HG03558 (cell line): ENCODE measurements around the gene ABCA13.
"Not testable (repeated sequence)": the region's sequence is repeated elsewhere in the genome, so short reads cannot be mapped to it uniquely, and the experiment has no call there.

Source experiments
- ATAC-seq: cut with Tn5 transposase; IDR thresholded peaks from one replicate; pipeline ENCODE4 v1.9.1; 2021; ENCODE audit warnings: moderate number of reproducible peaks; ENCODE audit not compliant: unreplicated experiment; ENCODE audit errors: extremely low read depth

ABCA13 gene, protein sequence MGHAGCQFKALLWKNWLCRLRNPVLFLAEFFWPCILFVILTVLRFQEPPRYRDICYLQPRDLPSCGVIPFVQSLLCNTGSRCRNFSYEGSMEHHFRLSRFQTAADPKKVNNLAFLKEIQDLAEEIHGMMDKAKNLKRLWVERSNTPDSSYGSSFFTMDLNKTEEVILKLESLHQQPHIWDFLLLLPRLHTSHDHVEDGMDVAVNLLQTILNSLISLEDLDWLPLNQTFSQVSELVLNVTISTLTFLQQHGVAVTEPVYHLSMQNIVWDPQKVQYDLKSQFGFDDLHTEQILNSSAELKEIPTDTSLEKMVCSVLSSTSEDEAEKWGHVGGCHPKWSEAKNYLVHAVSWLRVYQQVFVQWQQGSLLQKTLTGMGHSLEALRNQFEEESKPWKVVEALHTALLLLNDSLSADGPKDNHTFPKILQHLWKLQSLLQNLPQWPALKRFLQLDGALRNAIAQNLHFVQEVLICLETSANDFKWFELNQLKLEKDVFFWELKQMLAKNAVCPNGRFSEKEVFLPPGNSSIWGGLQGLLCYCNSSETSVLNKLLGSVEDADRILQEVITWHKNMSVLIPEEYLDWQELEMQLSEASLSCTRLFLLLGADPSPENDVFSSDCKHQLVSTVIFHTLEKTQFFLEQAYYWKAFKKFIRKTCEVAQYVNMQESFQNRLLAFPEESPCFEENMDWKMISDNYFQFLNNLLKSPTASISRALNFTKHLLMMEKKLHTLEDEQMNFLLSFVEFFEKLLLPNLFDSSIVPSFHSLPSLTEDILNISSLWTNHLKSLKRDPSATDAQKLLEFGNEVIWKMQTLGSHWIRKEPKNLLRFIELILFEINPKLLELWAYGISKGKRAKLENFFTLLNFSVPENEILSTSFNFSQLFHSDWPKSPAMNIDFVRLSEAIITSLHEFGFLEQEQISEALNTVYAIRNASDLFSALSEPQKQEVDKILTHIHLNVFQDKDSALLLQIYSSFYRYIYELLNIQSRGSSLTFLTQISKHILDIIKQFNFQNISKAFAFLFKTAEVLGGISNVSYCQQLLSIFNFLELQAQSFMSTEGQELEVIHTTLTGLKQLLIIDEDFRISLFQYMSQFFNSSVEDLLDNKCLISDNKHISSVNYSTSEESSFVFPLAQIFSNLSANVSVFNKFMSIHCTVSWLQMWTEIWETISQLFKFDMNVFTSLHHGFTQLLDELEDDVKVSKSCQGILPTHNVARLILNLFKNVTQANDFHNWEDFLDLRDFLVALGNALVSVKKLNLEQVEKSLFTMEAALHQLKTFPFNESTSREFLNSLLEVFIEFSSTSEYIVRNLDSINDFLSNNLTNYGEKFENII (N-terminal part only)

DNA sequence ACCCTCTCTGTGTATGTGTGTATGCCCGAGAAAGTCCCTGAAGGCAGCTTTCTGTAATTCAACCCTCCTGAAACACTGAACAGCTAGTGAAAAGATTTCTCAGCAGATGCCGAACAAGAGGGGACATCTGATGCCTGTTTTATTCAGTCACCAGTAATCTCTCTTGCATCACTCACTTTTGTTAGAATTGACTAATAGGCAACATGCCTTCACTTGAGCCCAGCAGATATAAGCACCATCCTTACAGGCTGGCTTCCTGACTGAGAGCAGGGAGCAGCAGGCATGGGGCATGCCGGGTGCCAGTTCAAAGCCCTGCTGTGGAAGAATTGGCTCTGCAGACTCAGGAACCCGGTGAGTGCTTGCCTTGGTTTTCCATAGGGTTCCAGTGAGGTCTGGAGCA is at the start of gene ABCA13:
TSS of gene ABCA13 (plus strand) at position 257 of the 400 bp plus-strand sequence. CDS start at position 283, 26 bp downstream.
- ATAC-seq: no peak

DNA sequence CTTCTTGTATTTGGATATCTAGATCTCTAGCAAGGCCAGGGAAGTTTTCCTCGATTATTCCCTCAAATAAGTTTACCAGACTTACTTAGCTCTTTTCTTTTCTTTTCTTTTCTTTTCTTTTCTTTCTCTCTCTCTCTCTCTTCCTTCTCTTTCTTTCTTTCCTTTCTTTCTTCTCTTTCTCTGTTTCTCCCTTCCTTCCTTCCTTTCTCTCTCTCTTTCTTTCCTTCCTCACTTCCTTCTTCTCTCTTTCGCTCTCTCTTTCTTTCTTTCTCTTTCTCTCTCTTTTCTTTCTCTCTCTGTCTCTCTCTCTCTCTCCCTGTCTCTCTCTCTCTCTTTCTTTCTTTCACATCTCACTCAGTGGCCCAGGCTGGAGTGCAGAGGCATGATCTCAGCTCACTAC is 45.2 kb upstream of the ABCA13 start:
- no peak for ATAC-seq

DNA sequence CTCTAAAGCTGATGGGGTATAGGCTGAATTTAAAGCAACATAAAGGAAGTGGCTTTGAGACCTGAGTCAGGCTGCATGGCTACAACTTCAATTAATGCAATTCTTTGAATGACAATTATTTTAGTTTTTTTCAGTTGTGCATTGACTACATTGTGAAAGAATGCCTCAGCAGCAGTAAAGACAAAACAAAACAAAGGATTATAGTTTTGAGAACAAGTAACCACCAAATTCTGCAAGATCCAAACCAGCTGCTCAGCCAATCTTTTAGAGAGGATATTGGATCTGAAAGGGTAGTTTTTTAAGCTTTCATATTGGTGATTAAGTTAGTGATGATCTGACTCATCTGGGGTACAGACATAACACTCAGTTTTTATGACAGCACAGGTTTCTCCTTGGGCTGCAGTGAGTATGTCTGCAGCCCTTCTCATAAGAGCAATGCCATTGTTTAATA is 40.6 kb upstream of the ABCA13 start:
- ATAC-seq: peak; percentile 67

DNA sequence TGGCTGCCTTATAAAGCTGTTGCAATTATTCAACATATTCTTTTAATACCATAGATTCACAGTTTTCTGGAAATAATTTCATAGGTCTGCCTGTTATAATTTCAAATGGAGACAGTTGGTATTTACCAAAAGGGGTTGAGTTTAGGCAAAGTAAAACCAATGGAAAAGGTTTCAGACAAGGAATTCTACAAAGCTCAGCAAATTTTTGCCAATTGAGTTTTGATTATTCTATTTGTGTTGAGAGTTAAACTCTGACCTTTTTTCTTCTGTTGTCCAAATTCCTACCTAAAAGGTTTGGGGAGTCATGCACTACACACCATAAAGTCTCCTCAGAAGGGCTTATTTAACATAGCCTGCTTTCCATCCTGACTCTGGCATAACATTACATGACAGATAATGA is 38.5 kb upstream of the ABCA13 start:
- ATAC-seq: no peak

DNA sequence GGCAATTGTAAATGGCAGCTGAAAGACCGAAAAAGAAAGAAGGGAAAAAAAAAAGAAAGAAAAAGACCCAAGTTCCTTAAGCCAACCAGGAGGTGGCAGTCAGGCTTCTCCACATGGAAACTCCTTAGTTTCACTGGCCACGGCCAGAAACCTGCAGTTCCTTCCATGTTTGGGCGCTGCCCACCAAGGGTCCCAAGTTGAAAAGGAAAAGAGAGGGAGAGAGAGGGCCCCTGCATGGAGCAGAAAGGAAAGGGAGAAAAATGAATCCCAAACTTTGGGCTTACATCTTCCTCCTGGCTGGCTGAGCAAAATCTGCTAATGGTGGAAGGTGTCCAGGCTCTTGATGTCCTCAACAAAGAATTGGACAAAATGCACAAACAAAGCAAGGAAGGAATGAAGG is 31.8 kb upstream of the ABCA13 start:
- no peak for ATAC-seq

DNA sequence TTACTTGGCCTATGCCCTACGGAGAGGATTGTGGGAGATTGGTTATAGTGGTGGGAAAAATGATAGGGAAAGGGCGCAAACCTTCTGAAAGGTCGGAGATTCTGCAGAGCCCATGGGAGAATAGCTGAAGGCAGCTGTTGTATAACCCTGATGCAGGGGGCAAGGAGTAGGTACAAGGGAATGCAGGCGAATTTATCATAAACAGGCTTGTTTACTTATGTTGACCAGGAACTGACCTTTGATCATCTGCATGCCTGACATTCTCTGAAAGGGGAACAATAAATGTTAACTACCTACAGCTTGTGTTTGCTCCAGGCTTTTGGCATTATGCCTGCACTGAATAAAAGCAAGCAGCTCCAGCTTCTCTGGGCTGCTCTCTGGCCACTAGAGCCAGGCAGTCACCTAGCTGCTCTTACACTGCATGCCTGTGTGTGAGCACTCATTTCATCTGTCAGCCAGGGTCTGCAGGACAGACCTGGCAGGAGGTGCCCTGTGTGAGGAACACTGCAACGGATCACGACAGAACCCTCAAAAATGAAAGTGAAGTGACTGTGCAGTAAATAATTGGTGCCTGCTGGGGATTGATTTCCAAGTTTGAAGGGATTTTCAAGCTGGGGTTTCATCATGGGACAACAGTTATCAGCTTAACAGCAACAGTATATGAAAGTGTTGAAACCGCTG is 31.1 kb upstream of the ABCA13 start:
- ATAC-seq: no peak

DNA sequence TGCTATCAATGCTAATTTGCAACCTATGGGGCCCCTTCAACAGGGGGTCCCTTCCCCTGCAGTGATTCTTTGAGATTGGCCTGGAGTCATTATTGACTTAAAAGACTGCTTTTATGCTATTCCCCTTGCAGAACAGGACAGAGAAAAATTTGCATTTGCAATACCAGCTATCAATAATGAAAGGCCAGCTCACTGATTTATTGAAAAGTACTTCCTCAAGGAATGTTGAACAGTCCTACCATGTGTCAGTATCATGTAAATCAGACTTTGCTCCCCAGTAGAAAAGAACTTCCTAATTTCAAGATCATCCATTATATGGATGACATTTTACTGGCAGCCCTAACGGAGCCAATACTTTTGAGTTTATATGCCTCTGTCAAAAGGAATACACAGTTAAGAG is 29.7 kb upstream of the ABCA13 start:
- ATAC-seq: no peak

DNA sequence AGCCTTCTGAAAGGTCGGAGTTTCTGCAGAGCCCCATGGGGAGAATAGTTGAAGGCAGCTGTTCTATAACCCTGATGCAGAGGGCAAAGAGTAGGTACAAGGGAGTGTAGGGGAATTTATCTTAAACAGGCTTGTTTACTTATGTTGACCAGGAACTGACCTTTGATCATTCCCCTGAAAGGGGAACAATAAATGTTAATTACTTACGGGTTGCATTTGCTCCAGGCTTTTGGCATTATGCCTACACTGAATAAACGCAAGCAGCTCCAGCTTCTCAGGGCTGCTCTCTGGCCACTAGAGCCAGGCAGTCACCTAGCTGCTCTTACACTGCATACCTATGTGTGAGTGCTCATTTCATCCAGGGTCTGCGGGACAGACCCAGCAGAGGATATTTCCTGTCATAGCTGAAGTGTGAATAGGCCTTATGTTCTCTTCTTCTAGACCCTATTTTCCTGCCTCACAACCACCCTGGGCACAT is 26.9 kb upstream of the ABCA13 start:
- no peak for ATAC-seq

DNA sequence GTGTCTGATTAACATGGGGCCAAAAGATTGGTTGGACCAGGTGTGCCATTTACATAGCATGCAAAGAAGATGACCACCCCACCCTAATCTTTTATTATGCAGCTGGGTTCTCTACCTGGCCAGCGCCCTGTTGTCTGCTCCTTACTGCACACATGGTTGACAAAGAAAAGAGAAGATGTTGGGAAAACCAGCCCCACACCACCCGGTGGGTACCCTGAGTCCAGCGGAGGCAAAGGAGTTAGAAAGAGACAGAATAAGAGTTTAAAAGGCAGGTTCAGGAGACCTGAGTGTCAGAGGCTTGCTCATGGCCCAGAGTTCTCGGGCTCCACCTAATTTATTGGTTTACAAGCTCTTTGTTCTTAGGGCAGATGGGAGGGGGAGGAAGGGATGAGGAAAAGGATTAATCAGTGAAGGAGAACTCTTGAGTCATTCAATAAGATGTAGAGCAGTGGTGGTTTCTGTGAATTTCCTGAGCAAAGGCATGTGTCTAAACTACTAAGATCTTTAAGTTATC is 24.1 kb upstream of the ABCA13 start:
- no peak for ATAC-seq

DNA sequence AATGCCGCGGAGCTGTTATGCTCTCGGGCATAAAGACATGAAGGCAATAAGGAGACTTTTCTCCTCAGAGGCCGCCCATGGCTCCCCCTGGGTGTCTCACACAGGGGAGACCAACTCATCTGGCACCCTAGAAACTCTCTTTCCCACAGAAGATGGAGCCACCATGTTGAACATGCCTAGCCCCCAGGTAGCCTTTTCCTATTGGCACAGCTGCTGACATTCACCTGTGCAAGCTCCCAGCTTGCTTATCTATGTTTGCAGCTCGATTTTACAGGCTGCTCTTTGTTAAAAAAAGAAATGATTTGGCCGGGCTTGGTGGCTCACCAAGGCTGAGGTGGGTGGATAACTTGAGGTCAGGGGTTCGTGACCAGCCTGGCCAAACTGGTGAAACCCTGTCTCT is 23.6 kb upstream of the ABCA13 start:
- ATAC-seq: not testable (repeated sequence)

DNA sequence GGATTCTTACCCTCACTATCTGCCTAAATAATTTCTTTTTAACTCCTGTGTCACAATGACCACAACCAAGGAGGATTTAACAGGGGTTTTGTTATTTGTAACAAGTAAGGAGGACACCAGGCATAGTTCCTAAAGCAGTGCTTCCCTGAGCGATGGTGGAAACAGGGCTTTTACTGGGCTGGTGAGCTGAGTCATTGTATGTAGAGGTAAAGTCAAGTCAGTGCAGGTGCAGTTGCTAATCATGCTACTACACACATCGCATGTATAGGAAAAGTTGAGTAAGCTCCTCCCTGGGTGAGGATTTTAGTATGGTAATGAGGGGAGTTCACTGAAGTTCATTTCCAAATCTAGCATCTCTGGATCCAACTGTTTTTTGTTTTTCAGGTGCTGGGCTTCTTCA is 22.9 kb upstream of the ABCA13 start:
- no peak for ATAC-seq

DNA sequence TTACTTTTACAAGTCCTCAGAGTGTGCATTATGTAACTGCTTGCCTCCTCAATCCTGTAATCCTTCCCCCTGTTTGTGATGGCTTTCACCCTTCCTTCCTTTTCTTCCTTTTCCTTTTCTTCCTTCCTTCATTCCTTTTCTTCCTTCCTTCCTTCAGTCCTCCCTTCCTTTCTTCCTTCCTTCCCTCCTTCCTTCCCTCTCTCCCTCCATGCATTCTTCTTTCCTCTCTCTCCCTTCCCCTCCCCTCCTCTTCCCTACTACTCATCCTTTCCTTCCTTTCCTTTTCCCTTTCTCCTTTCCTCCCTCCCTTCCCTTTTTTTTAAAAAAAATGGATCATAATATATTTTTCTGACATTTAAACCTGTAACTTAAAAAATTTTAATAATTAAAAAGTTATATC is 22.2 kb upstream of the ABCA13 start:
- ATAC-seq: no peak

DNA sequence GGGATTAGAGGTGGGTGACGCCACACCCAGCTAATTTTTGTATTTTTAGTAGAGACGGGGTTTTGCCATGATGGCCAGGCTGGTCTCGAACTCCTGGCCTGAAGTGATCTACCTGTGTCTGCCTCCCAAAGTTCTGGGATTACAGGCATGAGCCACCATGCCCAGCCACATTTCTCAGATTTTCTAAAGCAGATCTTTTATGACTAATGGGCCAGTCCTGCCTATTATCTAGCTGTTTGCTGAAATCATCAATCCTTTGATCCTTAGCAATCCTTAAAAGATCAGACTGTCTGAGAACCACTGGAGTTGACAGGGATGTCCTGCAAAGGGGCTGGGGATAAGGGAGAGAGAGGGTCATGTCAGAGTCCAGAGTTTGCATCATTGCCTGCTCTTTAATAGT is 21.2 kb upstream of the ABCA13 start:
- ATAC-seq: no peak

DNA sequence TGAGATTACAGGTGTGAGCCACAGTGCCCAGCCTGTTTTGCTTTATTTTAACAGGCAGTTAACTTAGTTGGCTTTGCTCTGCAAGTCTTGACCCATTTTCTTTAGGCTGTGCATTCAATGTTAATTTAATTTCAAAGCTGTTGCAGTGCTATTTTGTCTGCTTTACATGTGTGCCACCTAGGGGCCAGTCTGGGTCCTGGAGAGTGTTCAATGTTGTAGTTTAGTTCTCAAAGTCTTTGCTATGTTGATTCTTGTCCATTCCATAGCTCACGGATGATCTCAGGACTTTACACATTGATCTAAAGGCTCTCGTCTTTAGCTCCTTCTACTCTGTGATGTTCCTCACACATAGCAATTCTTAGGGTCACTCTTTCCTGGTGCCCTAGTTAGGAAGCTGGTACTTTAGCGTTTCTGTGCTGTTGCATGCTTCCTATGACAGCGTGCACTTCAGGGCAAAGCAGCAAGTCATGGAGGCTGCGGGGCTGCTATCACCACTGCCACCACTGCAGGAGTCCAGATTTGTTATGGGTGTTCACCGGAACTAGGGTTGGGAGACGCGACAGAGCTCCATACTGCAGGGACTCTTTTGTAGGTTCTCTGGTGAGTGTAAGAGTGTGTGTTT is 16.4 kb upstream of the ABCA13 start:
- no peak for ATAC-seq

DNA sequence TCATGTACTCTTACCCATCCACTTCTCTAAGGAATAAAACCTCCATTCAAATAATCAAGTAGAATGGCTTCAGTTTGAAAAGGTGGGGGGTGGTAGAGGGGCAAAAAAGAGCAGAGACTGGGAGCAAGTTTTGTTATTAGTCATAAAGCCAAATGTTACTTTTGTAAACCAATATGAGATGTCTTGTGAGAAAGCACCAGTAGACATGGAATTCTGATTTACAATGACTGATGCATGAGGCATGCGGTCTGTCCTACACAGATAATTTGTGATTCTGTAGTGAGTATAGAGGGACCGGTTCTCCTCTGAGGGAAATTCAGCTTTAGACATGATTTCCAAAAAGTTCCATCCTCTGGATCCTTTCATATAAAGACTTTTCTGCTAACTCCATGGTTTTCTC is 12.9 kb upstream of the ABCA13 start:
- no peak for ATAC-seq

DNA sequence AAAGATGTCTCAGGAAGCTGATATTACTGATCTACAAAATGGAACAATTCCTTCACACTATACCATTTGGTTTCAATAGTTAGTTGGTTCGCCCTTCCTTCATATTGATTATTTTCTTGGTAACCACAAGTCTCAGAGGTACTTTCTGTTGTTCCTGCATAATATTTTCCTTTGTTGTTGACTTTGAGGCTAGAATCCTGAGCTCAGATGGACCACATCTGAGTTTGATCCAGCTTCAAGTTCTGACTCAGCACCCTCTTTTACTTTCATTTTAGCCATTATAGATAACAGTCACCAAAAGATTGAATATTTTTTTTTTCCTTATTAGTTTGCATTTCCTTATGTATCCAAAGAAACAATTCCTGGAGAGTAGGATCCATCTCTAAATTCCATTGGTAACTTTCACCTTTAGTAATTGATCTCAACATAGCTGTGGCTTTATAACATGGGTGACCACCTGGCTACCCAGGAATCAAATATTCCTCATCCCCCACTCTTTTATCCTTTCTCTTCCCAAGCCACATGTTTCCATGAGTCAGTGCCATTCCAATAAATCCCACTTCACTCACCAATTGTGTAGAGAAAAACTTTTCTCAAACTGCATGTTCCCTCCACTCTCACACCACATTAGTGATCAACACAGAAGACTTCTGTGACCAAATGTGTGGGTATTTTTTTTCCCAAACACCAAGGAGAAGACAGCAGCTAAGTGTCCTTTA is 9.7 kb upstream of the ABCA13 start:
- no peak for ATAC-seq

DNA sequence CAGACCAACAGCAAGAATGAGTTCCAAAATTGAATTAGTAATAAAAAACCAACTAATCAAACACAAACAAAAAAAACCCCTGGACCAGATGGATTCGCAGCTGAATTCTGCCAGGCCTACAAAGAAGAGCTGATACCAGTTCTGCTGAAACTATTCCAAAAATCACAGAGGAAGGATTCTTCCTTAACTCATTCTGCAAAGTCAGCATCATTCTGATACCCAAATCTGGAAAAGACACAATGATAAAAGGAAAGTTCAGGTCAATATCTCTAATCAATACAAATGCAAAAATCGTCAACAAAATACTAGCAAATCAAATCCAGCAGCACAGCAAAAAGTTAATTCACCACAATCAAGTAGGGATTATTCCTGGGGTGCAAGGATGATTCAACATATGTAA is 6.1 kb upstream of the ABCA13 start:
- no peak for ATAC-seq

DNA sequence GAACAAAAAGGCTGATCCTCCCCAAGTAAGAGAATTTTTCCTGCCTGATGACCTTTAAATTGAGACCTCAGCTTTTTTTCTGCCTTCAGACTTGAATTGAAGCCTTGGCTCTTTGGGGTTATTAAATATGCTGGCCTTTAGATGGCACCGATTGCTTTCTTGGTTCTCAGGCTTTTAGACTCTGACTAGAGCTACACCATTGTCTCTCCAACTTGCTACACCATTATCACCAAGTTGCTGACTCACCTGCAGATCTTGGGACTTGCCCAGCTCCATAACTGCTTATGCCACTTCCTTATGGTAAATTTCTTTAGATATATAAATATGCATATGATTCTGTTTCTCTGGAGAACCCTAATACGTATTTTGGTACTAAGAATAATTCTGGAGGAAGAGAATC is 3.1 kb upstream of the ABCA13 start:
- no peak for ATAC-seq
